Duodenal mucosa (tissue), 2 donors: ENCODE data around the gene VSIG10L.

ENCODE experiments used
- H3K27ac ChIP-seq: one replicate; pipeline ENCODE4 v1.7.0; 2013; ENCODE audit warnings: low read depth, low read length
- H3K27me3 ChIP-seq, 2 donors: one replicate each; pipeline ENCODE4 v1.7.0; 2013; ENCODE audit warnings: low read length in 2 of 2, control low read depth in 1 of 2; ENCODE audit not compliant: insufficient read depth in 2 of 2, control insufficient read depth in 1 of 2
- H3K36me3 ChIP-seq, 2 donors: one replicate each; pipeline ENCODE4 v1.7.0; 2013; ENCODE audit warnings: low read length in 2 of 2, control low read depth in 1 of 2; ENCODE audit not compliant: insufficient read depth in 2 of 2, control insufficient read depth in 1 of 2
- H3K4me1 ChIP-seq, 2 donors: one replicate each; pipeline ENCODE4 v1.7.0; 2013; ENCODE audit warnings: low read length in 2 of 2, control low read depth in 1 of 2; ENCODE audit not compliant: insufficient read depth in 2 of 2, control insufficient read depth in 1 of 2
- H3K4me3 ChIP-seq, 2 donors: one replicate each; pipeline ENCODE4 v1.7.0; 2013; ENCODE audit warnings: low read length in 2 of 2, low read depth in 1 of 2
- H3K9ac ChIP-seq, 2 donors: one replicate each; pipeline ENCODE4 v1.7.0; 2013; ENCODE audit warnings: low read length in 2 of 2, low read depth in 1 of 2
- H3K9me3 ChIP-seq, 2 donors: one replicate each; pipeline ENCODE4 v1.7.0; 2013; ENCODE audit warnings: low read length in 2 of 2, control low read depth in 1 of 2; ENCODE audit not compliant: control insufficient read depth in 1 of 2

VSIG10L gene

GRCh38 chr19:51372649-51373504 is 30.9 kb upstream of the VSIG10L start, which contains the start of gene NKG7:
Gene NKG7 (minus strand): TSS chr19:51372654. CDS start chr19:51372535, 119 bp downstream.
- Histone ChIP-seq H3K36me3 (no peaks in the 10 kb centered on the region), H3K9me3 (no peaks in the 10 kb centered on the region), H3K4me3 (peak within 1 kb of the TSS; percentile 27 to 32), H3K4me1 (peaks cover 0 to 7% of the 10 kb centered on the region in 2 donors), H3K27me3 (no peaks in the 10 kb centered on the region), H3K27ac (no peak within 1 kb of the TSS), H3K9ac (peak within 1 kb of the TSS in 1 of 2 donors; percentile 18)

DNA sequence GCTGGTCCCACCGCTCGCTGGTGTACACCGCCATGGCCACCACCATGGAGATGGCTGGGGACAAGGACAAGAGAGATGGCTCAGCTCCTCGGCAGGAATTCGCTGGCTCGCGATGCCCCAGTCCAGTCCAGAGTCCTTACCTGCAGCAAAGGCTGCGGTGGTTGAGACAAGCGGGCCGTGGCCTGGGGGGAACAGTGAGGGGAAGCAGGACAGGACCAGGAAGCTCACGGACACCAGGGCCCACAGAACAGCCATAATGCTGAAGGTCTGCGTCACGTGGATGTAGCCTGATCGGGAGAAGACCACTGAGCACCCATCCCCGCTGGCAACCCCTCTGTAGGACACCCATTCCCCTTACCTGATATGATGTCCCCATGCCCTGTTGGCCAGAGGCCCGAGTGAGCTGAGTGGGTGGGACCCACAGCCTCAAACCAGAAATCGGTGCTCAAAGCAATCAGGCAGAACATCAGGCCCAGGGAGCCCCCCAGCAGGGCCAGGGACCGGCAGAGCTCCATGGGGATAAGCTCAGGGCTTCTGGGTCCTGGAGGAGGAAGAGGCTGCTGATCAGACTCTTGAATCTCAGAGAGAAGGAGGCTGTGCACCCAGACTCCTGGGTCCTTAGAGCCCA is 30.2 kb upstream of the VSIG10L start:
- H3K9ac ChIP-seq = peak overlapping the region in 1 of 2 donors; percentile 18
- H3K27me3 ChIP-seq = no peaks in the 10 kb centered on the region
- H3K36me3 ChIP-seq = no peaks in the 10 kb centered on the region
- H3K4me3 ChIP-seq = peak overlapping the region; percentile 27 to 32
- H3K9me3 ChIP-seq = no peaks in the 10 kb centered on the region
- H3K27ac ChIP-seq = no peak overlapping the region
- H3K4me1 ChIP-seq = peaks cover 0 to 7% of the 10 kb centered on the region in 2 donors

DNA sequence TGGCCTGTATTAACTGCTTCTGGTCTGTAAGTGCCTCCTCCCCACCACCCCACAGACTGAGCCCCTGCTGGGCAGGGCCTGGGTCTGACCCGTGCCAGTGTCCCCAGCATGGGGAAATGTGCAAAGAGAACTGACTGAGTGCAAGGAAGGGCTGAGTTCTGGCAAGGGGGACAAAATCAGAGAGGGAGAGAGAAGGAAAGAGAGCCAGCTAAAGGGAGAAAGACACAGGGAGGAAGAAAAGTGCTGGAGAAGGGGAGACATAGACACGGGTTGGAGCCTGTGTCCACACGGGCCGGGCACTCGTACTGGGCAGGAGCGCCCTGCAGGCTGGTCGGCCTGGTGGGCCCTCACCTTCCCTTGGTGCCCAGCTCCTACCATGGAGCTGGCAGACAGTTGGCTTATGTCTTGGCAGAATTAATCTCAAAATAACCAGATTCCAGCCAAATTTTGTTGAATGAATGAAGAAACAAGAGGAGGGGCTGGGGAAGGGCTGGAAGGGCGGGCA is 29.3 kb upstream of the VSIG10L start:
- no peaks in the 10 kb centered on the region for H3K36me3 ChIP-seq

GRCh38 chr19:51370230-51370629 is 28.3 kb upstream of the VSIG10L start:
- no peaks in the 10 kb centered on the region for H3K36me3 ChIP-seq
- H3K4me3 ChIP-seq = peak overlapping the region in 1 of 2 donors; percentile 35
- peaks cover 0 to 13% of the 10 kb centered on the region in 2 donors for H3K4me1 ChIP-seq
- H3K27me3 ChIP-seq = no peaks in the 10 kb centered on the region
- H3K9ac ChIP-seq = no peak overlapping the region
- no peak overlapping the region for H3K27ac ChIP-seq
- no peaks in the 10 kb centered on the region for H3K9me3 ChIP-seq

More for the DNA sequence above, 29.3 kb upstream of the VSIG10L start:
- H3K4me1 ChIP-seq = peaks cover 0 to 7% of the 10 kb centered on the region in 2 donors
- peak overlapping the region in 1 of 2 donors; percentile 18 for H3K9ac ChIP-seq
- no peaks in the 10 kb centered on the region for H3K9me3 ChIP-seq
- no peak overlapping the region for H3K27ac ChIP-seq
- H3K4me3 ChIP-seq = peak overlapping the region in 1 of 2 donors; percentile 32
- H3K27me3 ChIP-seq = no peaks in the 10 kb centered on the region

- peaks cover 6 to 26% of the 10 kb centered on the region in 2 donors for H3K4me1 ChIP-seq
- H3K27ac ChIP-seq = peak within 1 kb of the TSS; percentile 62
- H3K4me3 ChIP-seq = peak within 1 kb of the TSS; percentile 90 to 95
- no peaks in the 10 kb centered on the region for H3K9me3 ChIP-seq
- no peaks in the 10 kb centered on the region for H3K27me3 ChIP-seq
- no peaks in the 10 kb centered on the region for H3K36me3 ChIP-seq
- peak within 1 kb of the TSS; percentile 56 to 96 for H3K9ac ChIP-seq
These were observed 26.7 kb upstream of the VSIG10L start, which contains the start of gene CLDND2 for GRCh38 chr19:51368366-51369282. Gene CLDND2 (minus strand): TSS chr19:51369003. CDS start chr19:51368577, 426 bp downstream.

- no peaks in the 10 kb centered on the region for H3K36me3 ChIP-seq
- H3K27ac ChIP-seq = peak overlapping the region; percentile 90
- no peaks in the 10 kb centered on the region for H3K27me3 ChIP-seq
- H3K4me3 ChIP-seq = peak overlapping the region; percentile 90 to 95
- H3K9ac ChIP-seq = peak overlapping the region; percentile 96 to 98
- H3K4me1 ChIP-seq = peaks cover 9 to 33% of the 10 kb centered on the region in 2 donors
- H3K9me3 ChIP-seq = no peaks in the 10 kb centered on the region
These were observed 25.8 kb upstream of the VSIG10L start for GRCh38 chr19:51367565-51368365.

DNA sequence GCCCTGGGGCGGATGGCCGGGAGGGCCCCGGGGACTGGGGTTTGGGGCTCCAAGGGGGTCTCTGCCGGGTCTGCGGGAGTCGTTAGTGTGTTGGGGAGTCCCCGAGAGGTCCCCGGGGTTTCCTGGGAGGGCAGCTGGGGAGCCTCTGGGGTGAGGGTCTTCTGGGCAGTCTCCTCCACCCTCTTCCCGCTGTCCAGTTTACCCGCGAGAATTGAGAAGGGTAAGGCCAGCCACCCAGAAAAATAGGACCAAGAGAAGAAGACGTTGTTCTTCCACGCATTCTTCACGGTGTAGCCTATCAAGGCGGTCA is 25.3 kb upstream of the VSIG10L start:
- peak overlapping the region; percentile 90 to 95 for H3K4me3 ChIP-seq
- H3K4me1 ChIP-seq = peaks cover 9 to 38% of the 10 kb centered on the region in 2 donors
- H3K36me3 ChIP-seq = no peaks in the 10 kb centered on the region
- H3K9me3 ChIP-seq = no peaks in the 10 kb centered on the region
- peak overlapping the region; percentile 96 to 98 for H3K9ac ChIP-seq
- H3K27ac ChIP-seq = peak overlapping the region; percentile 90
- no peaks in the 10 kb centered on the region for H3K27me3 ChIP-seq

- Histone ChIP-seq H3K27me3 (no peaks in the 10 kb centered on the region), H3K4me1 (peaks cover 9 to 38% of the 10 kb centered on the region in 2 donors)
These were observed 24.7 kb upstream of the VSIG10L start for GRCh38 chr19:51366389-51367254.

More at GRCh38 chr19:51366389-51367254, 24.7 kb upstream of the VSIG10L start:
- no peaks in the 10 kb centered on the region for H3K36me3 ChIP-seq
- peak overlapping the region; percentile 90 for H3K27ac ChIP-seq
- H3K4me3 ChIP-seq = peak overlapping the region; percentile 90 to 96
- H3K9ac ChIP-seq = peak overlapping the region; percentile 96 to 98
- no peaks in the 10 kb centered on the region for H3K9me3 ChIP-seq
